HEK293 (cell line): Measurements from ENCODE around the gene MEI1.

Experiments used
- CTCF ChIA-PET: fragments of 350-600 bp; formaldehyde crosslinking; extraction: SDS; loops from one replicate; lab custom pipeline; 2021; ENCODE audit warnings: antibody characterized with exemption; lab: Yijun Ruan, JAX
- POLR2A ChIA-PET: fragments of 300-600 bp; formaldehyde crosslinking; extraction: SDS; loops from one replicate; lab custom pipeline; 2020; ENCODE audit warnings: antibody characterized with exemption, inconsistent platforms; lab: Yijun Ruan, JAX
- H3K27ac ChIP-seq: fragments of 200-500 bp; sonication (Bioruptor generic); 2 replicates; pipeline ENCODE4 v1.5.1; 2014; ENCODE audit warnings: low read depth, low read length, control low read depth, inconsistent platforms; ENCODE audit errors: extremely low read depth
- H3K36me3 ChIP-seq, 2 experiments: fragments of 200-500 bp in 1 of 2; sonication (Bioruptor generic) in 1 of 2; 1 replicate in 1 of 2; 2 replicates in 1 of 2; pipeline ENCODE4 v1.5.1; 2014 to 2017; ENCODE audit warnings: inconsistent platforms in 2 of 2, low read length in 2 of 2; ENCODE audit not compliant: control insufficient read depth in 2 of 2, insufficient read depth in 1 of 2
- H3K4me1 ChIP-seq: fragments of 200-500 bp; sonication (Bioruptor generic); 2 replicates; pipeline ENCODE4 v1.5.1; 2014; ENCODE audit warnings: mild to moderate bottlenecking, low read length, inconsistent platforms; ENCODE audit not compliant: control insufficient read depth, insufficient read depth
- H3K4me3 ChIP-seq: 2 replicates; pipeline ENCODE4 v1.5.1; 2011; ENCODE audit warnings: low read depth, mild to moderate bottlenecking, control low read depth, low read length, moderate library complexity
- H3K9me3 ChIP-seq: fragments of 200-500 bp; sonication (Bioruptor generic); 2 replicates; pipeline ENCODE4 v1.5.1; 2014; ENCODE audit warnings: low read depth, low read length, inconsistent platforms; ENCODE audit not compliant: control insufficient read depth, insufficient read depth
- BCL11B ChIP-seq: fragments of 450-650 bp; formaldehyde crosslinking; IDR thresholded peaks from 2 replicates; pipeline ENCODE4 v1.5.1; 2016; ENCODE audit warnings: low read depth, missing biosample characterization, missing genetic modification characterization
- KLF10 ChIP-seq: fragments of 450-650 bp; IDR thresholded peaks from 2 replicates; pipeline ENCODE4 v1.5.1; 2018; ENCODE audit warnings: missing biosample characterization, mild to moderate bottlenecking, missing genetic modification characterization
- OSR2 ChIP-seq: fragments of 450-650 bp; formaldehyde crosslinking; IDR thresholded peaks from 2 replicates; pipeline ENCODE4 v1.5.1; 2016; ENCODE audit warnings: missing biosample characterization, missing genetic modification characterization
- REST ChIP-seq: fragments of 450-650 bp; formaldehyde crosslinking; IDR thresholded peaks from 2 replicates; pipeline ENCODE4 v1.5.1; 2016; ENCODE audit warnings: missing biosample characterization, missing genetic modification characterization
- SCRT1 ChIP-seq: fragments of 450-650 bp; formaldehyde crosslinking; IDR thresholded peaks from 2 replicates; pipeline ENCODE4 v1.5.1; 2016; ENCODE audit warnings: missing biosample characterization, missing genetic modification characterization, borderline replicate concordance
- SP2 ChIP-seq: fragments of 450-650 bp; formaldehyde crosslinking; IDR thresholded peaks from 2 replicates; pipeline ENCODE4 v1.5.1; 2016; ENCODE audit warnings: missing biosample characterization, missing genetic modification characterization
- ZNF2 ChIP-seq: fragments of 450-650 bp; formaldehyde crosslinking; IDR thresholded peaks from 2 replicates; pipeline ENCODE4 v1.5.1; 2016; ENCODE audit warnings: missing biosample characterization, missing genetic modification characterization
- ZNF214 ChIP-seq: fragments of 450-650 bp; formaldehyde crosslinking; IDR thresholded peaks from 2 replicates; pipeline ENCODE4 v1.5.1; 2017; ENCODE audit warnings: missing biosample characterization, mild to moderate bottlenecking, missing genetic modification characterization, borderline replicate concordance
- ZNF302 ChIP-seq: fragments of 450-650 bp; formaldehyde crosslinking; IDR thresholded peaks from 2 replicates; pipeline ENCODE4 v1.5.1; 2016; ENCODE audit warnings: missing biosample characterization, missing genetic modification characterization, low read depth
- ZNF335 ChIP-seq: fragments of 450-650 bp; formaldehyde crosslinking; conservative IDR thresholded peaks from 2 replicates; pipeline ENCODE4 v1.5.1; 2016; ENCODE audit warnings: missing biosample characterization, missing genetic modification characterization
- ZNF555 ChIP-seq: fragments of 450-650 bp; formaldehyde crosslinking; conservative IDR thresholded peaks from 2 replicates; pipeline ENCODE4 v1.5.1; 2017; ENCODE audit warnings: missing biosample characterization, mild to moderate bottlenecking, missing genetic modification characterization, inconsistent platforms
- ZNF558 ChIP-seq: fragments of 450-650 bp; formaldehyde crosslinking; IDR thresholded peaks from 2 replicates; pipeline ENCODE4 v1.5.1; 2016; ENCODE audit warnings: missing biosample characterization, missing genetic modification characterization
- ZNF561 ChIP-seq: fragments of 450-650 bp; IDR thresholded peaks from 2 replicates; pipeline ENCODE4 v1.5.1; 2018; ENCODE audit warnings: missing biosample characterization, missing genetic modification characterization, borderline replicate concordance
- TF ChIP-seq, protein P1 (sequence below): sonication (generic); formaldehyde crosslinking; IDR thresholded peaks from 2 replicates; pipeline ENCODE4 v1.8.1; 2022; ENCODE audit warnings: mild to moderate bottlenecking, moderate library complexity, missing genetic modification reagents
- TF ChIP-seq, protein P2 (sequence below): fragments of 450-650 bp; formaldehyde crosslinking; IDR thresholded peaks from 2 replicates; pipeline ENCODE4 v1.5.0; 2017; ENCODE audit warnings: missing biosample characterization, missing genetic modification characterization, borderline replicate concordance
- TF ChIP-seq, protein P3 (sequence below): fragments of 450-650 bp; formaldehyde crosslinking; IDR thresholded peaks from 2 replicates; pipeline ENCODE4; 2016; ENCODE audit warnings: missing biosample characterization, missing genetic modification characterization

The MEI1 gene

DNA sequence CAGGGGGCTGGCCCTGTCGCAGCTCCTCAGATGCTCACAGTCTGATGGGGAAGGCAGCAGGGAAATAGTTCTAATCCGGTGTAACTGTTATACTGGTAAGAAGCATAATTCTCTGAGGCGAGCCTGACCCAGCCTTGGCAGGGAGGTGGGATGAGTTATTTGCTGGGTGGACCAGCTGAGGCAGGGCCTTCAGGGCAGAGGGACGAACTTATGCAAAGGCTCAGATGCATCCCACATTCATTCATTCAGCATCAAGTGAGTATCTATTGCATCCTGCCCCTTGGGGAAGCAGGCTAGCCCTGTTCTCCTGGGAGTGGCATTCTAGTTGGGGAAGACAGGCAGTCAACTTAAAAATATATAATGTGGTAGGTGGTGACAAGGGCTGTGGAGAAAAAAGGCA, 120.0 kb downstream of the MEI1 start:
- Histone ChIP-seq H3K36me3 (peaks cover 10 to 61% of the 10 kb centered on the region in 2 experiments; a peak in 2 of 3 replicates), H3K27ac (no peak overlapping the region), H3K4me1 (no peaks in the 10 kb centered on the region), H3K9me3 (no peaks in the 10 kb centered on the region), H3K4me3 (no peak overlapping the region)
- no peak for TF ChIP-seq ZNF2 (tag by site-specific recombination)
- no peak for TF ChIP-seq ZNF335 (tag by site-specific recombination)
- POLR2A ChIA-PET: no interaction called here
- CTCF ChIA-PET: no interaction called here

GRCh38 chr22:41820447-41820846, 121.1 kb downstream of the MEI1 start:
- POLR2A ChIA-PET: interaction anchor here (1.3 kb wide), 1 partner anchor 20 kb away, joined by 4 read pairs; the partner anchor contains the start of gene CCDC134
- H3K4me1 ChIP-seq: no peaks in the 10 kb centered on the region
- H3K36me3 ChIP-seq: peaks cover 6 to 63% of the 10 kb centered on the region in 2 experiments; a peak in 2 of 3 replicates
- CTCF ChIA-PET: interaction anchor here (1.3 to 2.4 kb wide), 5 partner anchors 12 to 123 kb away, joined by 4 to 8 read pairs (median 6); partner anchors contain the start of gene CCDC134
- H3K4me3 ChIP-seq: no peak overlapping the region
- H3K9me3 ChIP-seq: no peaks in the 10 kb centered on the region
- H3K27ac ChIP-seq: no peak overlapping the region
- TF ChIP-seq SCRT1 (tag by site-specific recombination): no peak
- TF ChIP-seq, protein P1, sequence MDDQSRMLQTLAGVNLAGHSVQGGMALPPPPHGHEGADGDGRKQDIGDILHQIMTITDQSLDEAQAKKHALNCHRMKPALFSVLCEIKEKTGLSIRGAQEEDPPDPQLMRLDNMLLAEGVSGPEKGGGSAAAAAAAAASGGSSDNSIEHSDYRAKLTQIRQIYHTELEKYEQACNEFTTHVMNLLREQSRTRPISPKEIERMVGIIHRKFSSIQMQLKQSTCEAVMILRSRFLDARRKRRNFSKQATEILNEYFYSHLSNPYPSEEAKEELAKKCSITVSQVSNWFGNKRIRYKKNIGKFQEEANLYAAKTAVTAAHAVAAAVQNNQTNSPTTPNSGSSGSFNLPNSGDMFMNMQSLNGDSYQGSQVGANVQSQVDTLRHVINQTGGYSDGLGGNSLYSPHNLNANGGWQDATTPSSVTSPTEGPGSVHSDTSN: no peak
- no peak for TF ChIP-seq ZNF214 (tag by site-specific recombination)
- TF ChIP-seq ZNF558: no peak
- TF ChIP-seq OSR2: no peak
- no peak for TF ChIP-seq ZNF555 (tag by site-specific recombination)
- TF ChIP-seq REST (tag by site-specific recombination): no peak
- TF ChIP-seq ZNF561 (tag by site-specific recombination): no peak
- TF ChIP-seq, protein P2, sequence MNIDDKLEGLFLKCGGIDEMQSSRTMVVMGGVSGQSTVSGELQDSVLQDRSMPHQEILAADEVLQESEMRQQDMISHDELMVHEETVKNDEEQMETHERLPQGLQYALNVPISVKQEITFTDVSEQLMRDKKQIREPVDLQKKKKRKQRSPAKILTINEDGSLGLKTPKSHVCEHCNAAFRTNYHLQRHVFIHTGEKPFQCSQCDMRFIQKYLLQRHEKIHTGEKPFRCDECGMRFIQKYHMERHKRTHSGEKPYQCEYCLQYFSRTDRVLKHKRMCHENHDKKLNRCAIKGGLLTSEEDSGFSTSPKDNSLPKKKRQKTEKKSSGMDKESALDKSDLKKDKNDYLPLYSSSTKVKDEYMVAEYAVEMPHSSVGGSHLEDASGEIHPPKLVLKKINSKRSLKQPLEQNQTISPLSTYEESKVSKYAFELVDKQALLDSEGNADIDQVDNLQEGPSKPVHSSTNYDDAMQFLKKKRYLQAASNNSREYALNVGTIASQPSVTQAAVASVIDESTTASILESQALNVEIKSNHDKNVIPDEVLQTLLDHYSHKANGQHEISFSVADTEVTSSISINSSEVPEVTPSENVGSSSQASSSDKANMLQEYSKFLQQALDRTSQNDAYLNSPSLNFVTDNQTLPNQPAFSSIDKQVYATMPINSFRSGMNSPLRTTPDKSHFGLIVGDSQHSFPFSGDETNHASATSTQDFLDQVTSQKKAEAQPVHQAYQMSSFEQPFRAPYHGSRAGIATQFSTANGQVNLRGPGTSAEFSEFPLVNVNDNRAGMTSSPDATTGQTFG (tag by site-specific recombination): no peak
- TF ChIP-seq BCL11B (tag by site-specific recombination): no peak
- TF ChIP-seq, protein P3, sequence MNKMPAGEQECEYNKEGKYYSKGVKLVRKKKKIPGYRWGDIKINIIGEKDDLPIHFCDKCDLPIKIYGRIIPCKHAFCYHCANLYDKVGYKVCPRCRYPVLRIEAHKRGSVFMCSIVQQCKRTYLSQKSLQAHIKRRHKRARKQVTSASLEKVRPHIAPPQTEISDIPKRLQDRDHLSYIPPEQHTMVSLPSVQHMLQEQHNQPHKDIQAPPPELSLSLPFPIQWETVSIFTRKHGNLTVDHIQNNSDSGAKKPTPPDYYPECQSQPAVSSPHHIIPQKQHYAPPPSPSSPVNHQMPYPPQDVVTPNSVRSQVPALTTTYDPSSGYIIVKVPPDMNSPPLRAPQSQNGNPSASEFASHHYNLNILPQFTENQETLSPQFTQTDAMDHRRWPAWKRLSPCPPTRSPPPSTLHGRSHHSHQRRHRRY (tag by site-specific recombination): no peak
- TF ChIP-seq SP2 (tag by site-specific recombination): no peak
- no peak for TF ChIP-seq ZNF302 (tag by site-specific recombination)
- no peak for TF ChIP-seq KLF10 (tag by site-specific recombination)
